HepG2 (cell line): ENCODE data around the gene VSX1. TPM values are rescaled to one million over a fixed set of nuclear protein-coding genes. Genes with fewer than 3 reads are reported as not detected.

Experiments used
- BCL6 ChIP-seq: IDR thresholded peaks from 2 replicates; pipeline ENCODE4 v1.6.1; 2016; ENCODE audit warnings: missing genetic modification reagents, missing compliant biosample characterization
- HCFC1 ChIP-seq: fragments of 150-350 bp; IDR thresholded peaks from 2 replicates; pipeline ENCODE4 v1.6.1; 2014; ENCODE audit warnings: low read depth, low read length
- KDM5B ChIP-seq: sonication (generic); formaldehyde crosslinking; IDR thresholded peaks from 2 replicates; pipeline ENCODE4 v1.4.0; 2020; ENCODE audit warnings: missing genetic modification reagents, mild to moderate bottlenecking, borderline replicate concordance
- SETDB1 ChIP-seq: sonication (generic); formaldehyde crosslinking; IDR thresholded peaks from 2 replicates; pipeline ENCODE4 v1.5.1; 2020; ENCODE audit warnings: missing genetic modification reagents, mild to moderate bottlenecking, borderline replicate concordance
- ZBTB38 ChIP-seq: sonication (generic); formaldehyde crosslinking; IDR thresholded peaks from 2 replicates; pipeline ENCODE4 v1.5.1; 2020; ENCODE audit warnings: mild to moderate bottlenecking, missing genetic modification reagents
- ZFP36L1 ChIP-seq: sonication (generic); formaldehyde crosslinking; IDR thresholded peaks from 2 replicates; pipeline ENCODE4 v1.8.0; 2022; ENCODE audit warnings: mild to moderate bottlenecking, missing genetic modification reagents, moderate library complexity
- ZNF225 ChIP-seq: sonication (generic); formaldehyde crosslinking; IDR thresholded peaks from 2 replicates; pipeline ENCODE4 v1.4.0; 2020; ENCODE audit warnings: mild to moderate bottlenecking, missing genetic modification reagents
- ZNF317 ChIP-seq: sonication (generic); formaldehyde crosslinking; IDR thresholded peaks from 2 replicates; pipeline ENCODE4 v1.5.0; 2020; ENCODE audit warnings: mild to moderate bottlenecking, missing genetic modification reagents
- ZNF678 ChIP-seq: sonication (generic); formaldehyde crosslinking; IDR thresholded peaks from 2 replicates; pipeline ENCODE4 v1.4.0; 2020; ENCODE audit warnings: mild to moderate bottlenecking, missing genetic modification reagents
- ZNF768 ChIP-seq: sonication (generic); formaldehyde crosslinking; IDR thresholded peaks from 2 replicates; pipeline ENCODE4 v1.4.0; 2020; ENCODE audit warnings: missing genetic modification reagents
- polyA plus RNA-seq, 8 experiments: library from polyadenylated mRNA; depleted of rRNA in 3 of 8; stranded (reverse) in 7 of 8; unstranded in 1 of 8; fragments of >200 nt; fragmentation: Illumina TruSeq in 4 of 8; extraction: Trizol in 4 of 8; gene quantifications; 2 replicates each; pipeline versions ENCODE4 v1.2.1 to v1.2.3, GENCODE V29; 2011 to 2016; ENCODE audit warnings: low read depth in 4 of 8, missing spikeins in 1 of 8, mixed read lengths in 1 of 8; ENCODE audit not compliant: insufficient read depth in 1 of 8
- total RNA-seq, 5 experiments: library from RNA; depleted of rRNA; stranded (reverse); fragments of >200 nt; fragmentation: Illumina TruSeq; extraction: Trizol; gene quantifications; 2 replicates each; pipeline ENCODE4 v1.2.3, GENCODE V29; 2016; ENCODE audit warnings: low read depth in 1 of 5
- TF ChIP-seq, protein P1 (sequence below): sonication (generic); formaldehyde crosslinking; IDR thresholded peaks from 2 replicates; pipeline ENCODE4 v1.4.0; 2020; ENCODE audit warnings: missing genetic modification reagents
- TF ChIP-seq, protein P2 (sequence below): sonication (generic); formaldehyde crosslinking; IDR thresholded peaks from 2 replicates; pipeline ENCODE4 v1.5.1; 2020; ENCODE audit warnings: mild to moderate bottlenecking, missing genetic modification reagents, borderline replicate concordance
- TF ChIP-seq, protein P3 (sequence below): sonication (generic); formaldehyde crosslinking; IDR thresholded peaks from 2 replicates; pipeline ENCODE4 v1.5.0; 2020; ENCODE audit warnings: missing genetic modification reagents
- TF ChIP-seq, protein P4 (sequence below): sonication (generic); formaldehyde crosslinking; IDR thresholded peaks from 2 replicates; pipeline ENCODE4 v1.4.0; 2020; ENCODE audit warnings: missing genetic modification reagents, borderline replicate concordance
- TF ChIP-seq, protein P5 (sequence below): sonication (generic); formaldehyde crosslinking; IDR thresholded peaks from 2 replicates; pipeline ENCODE4 v1.5.0; 2020; ENCODE audit warnings: missing genetic modification reagents
- TF ChIP-seq, protein P6 (sequence below): sonication (generic); formaldehyde crosslinking; IDR thresholded peaks from 2 replicates; pipeline ENCODE4 v1.5.1; 2020; ENCODE audit warnings: mild to moderate bottlenecking, moderate library complexity, missing genetic modification reagents

The VSX1 gene
- total and polyA plus RNA-seq, 2 of the 13 experiments (the other 11 are each of a cell fraction or from before 2014, with no cell fraction given), result 0.04 TPM; not detected in 1

DNA sequence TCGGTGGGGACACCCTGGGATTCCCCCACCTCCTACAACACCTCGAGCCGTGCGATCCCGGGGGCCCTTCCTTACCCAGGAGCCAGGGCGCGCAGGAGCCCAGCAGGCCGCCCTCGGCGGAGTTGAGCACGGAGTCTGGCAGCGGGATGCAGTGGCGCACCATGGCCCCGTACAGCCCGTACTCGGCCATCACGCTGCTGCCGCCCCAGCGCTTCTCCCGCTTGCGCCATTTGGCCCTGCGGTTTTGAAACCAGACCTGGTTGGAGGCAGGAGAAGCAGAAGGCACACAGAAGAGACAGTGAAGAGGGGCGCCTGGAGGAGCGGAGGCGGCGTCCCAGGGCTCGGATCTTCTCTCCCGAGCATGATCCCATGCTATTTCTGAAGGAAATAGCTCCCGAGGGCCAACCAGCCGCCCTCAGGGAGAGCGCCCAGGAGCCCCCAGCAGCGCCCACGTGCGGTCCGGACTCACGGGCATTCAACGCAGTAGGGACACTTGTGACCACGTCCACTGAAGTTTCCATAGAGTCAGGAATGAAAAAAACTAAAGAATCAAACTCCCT is 4.3 kb downstream of the VSX1 start (continued):
- TF ChIP-seq ZBTB38 (CRISPR knock-in tag) (peak; percentile 59; the same call in 1 of the 2 replicates), HCFC1 (no peak), SETDB1 (0 out of 2 replicates have a peak, but pooled peaks have one; percentile 53), ZNF768 (CRISPR knock-in tag) (peak; percentile 62; the same call in 1 of the 2 replicates), ZNF225 (CRISPR knock-in tag) (peak; percentile 47; the same call in 1 of the 2 replicates), ZNF317 (CRISPR knock-in tag) (no peak), ZFP36L1 (CRISPR knock-in tag) (no peak), BCL6 (CRISPR knock-in tag) (no peak), ZNF678 (CRISPR knock-in tag) (0 out of 2 replicates have a peak, but pooled peaks have one; percentile 23), KDM5B (peak; percentile 68; the same call in 1 of the 2 replicates)
- TF ChIP-seq, protein P1, sequence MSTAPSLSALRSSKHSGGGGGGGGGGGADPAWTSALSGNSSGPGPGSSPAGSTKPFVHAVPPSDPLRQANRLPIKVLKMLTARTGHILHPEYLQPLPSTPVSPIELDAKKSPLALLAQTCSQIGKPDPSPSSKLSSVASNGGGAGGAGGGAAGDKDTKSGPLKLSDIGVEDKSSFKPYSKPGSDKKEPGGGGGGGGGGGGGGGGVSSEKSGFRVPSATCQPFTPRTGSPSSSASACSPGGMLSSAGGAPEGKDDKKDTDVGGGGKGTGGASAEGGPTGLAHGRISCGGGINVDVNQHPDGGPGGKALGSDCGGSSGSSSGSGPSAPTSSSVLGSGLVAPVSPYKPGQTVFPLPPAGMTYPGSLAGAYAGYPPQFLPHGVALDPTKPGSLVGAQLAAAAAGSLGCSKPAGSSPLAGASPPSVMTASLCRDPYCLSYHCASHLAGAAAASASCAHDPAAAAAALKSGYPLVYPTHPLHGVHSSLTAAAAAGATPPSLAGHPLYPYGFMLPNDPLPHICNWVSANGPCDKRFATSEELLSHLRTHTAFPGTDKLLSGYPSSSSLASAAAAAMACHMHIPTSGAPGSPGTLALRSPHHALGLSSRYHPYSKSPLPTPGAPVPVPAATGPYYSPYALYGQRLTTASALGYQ (CRISPR knock-in tag), result no peak
- TF ChIP-seq, protein P2, sequence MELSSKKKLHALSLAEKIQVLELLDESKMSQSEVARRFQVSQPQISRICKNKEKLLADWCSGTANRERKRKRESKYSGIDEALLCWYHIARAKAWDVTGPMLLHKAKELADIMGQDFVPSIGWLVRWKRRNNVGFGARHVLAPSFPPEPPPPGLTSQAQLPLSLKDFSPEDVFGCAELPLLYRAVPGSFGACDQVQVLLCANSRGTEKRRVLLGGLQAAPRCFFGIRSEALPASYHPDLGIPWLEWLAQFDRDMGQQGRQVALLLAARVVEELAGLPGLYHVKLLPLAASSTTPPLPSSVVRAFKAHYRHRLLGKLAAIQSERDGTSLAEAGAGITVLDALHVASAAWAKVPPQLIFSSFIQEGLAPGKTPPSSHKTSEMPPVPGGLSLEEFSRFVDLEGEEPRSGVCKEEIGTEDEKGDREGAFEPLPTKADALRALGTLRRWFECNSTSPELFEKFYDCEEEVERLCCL, result no peak
- TF ChIP-seq, protein P3, sequence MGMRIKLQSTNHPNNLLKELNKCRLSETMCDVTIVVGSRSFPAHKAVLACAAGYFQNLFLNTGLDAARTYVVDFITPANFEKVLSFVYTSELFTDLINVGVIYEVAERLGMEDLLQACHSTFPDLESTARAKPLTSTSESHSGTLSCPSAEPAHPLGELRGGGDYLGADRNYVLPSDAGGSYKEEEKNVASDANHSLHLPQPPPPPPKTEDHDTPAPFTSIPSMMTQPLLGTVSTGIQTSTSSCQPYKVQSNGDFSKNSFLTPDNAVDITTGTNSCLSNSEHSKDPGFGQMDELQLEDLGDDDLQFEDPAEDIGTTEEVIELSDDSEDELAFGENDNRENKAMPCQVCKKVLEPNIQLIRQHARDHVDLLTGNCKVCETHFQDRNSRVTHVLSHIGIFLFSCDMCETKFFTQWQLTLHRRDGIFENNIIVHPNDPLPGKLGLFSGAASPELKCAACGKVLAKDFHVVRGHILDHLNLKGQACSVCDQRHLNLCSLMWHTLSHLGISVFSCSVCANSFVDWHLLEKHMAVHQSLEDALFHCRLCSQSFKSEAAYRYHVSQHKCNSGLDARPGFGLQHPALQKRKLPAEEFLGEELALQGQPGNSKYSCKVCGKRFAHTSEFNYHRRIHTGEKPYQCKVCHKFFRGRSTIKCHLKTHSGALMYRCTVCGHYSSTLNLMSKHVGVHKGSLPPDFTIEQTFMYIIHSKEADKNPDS (CRISPR knock-in tag), result no peak
- TF ChIP-seq, protein P4, sequence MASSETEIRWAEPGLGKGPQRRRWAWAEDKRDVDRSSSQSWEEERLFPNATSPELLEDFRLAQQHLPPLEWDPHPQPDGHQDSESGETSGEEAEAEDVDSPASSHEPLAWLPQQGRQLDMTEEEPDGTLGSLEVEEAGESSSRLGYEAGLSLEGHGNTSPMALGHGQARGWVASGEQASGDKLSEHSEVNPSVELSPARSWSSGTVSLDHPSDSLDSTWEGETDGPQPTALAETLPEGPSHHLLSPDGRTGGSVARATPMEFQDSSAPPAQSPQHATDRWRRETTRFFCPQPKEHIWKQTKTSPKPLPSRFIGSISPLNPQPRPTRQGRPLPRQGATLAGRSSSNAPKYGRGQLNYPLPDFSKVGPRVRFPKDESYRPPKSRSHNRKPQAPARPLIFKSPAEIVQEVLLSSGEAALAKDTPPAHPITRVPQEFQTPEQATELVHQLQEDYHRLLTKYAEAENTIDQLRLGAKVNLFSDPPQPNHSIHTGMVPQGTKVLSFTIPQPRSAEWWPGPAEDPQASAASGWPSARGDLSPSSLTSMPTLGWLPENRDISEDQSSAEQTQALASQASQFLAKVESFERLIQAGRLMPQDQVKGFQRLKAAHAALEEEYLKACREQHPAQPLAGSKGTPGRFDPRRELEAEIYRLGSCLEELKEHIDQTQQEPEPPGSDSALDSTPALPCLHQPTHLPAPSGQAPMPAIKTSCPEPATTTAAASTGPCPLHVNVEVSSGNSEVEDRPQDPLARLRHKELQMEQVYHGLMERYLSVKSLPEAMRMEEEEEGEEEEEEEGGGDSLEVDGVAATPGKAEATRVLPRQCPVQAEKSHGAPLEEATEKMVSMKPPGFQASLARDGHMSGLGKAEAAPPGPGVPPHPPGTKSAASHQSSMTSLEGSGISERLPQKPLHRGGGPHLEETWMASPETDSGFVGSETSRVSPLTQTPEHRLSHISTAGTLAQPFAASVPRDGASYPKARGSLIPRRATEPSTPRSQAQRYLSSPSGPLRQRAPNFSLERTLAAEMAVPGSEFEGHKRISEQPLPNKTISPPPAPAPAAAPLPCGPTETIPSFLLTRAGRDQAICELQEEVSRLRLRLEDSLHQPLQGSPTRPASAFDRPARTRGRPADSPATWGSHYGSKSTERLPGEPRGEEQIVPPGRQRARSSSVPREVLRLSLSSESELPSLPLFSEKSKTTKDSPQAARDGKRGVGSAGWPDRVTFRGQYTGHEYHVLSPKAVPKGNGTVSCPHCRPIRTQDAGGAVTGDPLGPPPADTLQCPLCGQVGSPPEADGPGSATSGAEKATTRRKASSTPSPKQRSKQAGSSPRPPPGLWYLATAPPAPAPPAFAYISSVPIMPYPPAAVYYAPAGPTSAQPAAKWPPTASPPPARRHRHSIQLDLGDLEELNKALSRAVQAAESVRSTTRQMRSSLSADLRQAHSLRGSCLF (CRISPR knock-in tag), result no peak
- TF ChIP-seq, protein P5, sequence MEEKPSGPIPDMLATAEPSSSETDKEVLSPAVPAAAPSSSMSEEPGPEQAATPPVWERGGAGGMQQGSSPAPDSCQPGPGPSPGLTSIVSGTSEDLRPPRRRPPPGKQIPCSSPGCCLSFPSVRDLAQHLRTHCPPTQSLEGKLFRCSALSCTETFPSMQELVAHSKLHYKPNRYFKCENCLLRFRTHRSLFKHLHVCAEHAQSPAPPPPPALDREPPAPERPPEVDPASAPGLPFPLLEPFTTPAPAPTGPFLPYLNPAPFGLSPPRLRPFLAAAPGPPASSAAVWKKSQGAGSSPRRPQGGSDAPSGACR (CRISPR knock-in tag), result 0 out of 2 replicates have a peak, but pooled peaks have one; percentile 48
- TF ChIP-seq, protein P6, sequence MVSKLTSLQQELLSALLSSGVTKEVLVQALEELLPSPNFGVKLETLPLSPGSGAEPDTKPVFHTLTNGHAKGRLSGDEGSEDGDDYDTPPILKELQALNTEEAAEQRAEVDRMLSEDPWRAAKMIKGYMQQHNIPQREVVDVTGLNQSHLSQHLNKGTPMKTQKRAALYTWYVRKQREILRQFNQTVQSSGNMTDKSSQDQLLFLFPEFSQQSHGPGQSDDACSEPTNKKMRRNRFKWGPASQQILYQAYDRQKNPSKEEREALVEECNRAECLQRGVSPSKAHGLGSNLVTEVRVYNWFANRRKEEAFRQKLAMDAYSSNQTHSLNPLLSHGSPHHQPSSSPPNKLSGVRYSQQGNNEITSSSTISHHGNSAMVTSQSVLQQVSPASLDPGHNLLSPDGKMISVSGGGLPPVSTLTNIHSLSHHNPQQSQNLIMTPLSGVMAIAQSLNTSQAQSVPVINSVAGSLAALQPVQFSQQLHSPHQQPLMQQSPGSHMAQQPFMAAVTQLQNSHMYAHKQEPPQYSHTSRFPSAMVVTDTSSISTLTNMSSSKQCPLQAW (CRISPR knock-in tag), result 0 out of 2 replicates have a peak, but pooled peaks have one; percentile 40
